Middle frontal gyrus (tissue), 1 donor: Measurements from ENCODE around the gene PDHX.

Experiments
- DNase-seq: peaks from one replicate; pipeline ENCODE4 v3.0.0-alpha.2; 2015; ENCODE audit warnings: low spot score; ENCODE audit errors: extremely low spot score

The PDHX gene

DNA sequence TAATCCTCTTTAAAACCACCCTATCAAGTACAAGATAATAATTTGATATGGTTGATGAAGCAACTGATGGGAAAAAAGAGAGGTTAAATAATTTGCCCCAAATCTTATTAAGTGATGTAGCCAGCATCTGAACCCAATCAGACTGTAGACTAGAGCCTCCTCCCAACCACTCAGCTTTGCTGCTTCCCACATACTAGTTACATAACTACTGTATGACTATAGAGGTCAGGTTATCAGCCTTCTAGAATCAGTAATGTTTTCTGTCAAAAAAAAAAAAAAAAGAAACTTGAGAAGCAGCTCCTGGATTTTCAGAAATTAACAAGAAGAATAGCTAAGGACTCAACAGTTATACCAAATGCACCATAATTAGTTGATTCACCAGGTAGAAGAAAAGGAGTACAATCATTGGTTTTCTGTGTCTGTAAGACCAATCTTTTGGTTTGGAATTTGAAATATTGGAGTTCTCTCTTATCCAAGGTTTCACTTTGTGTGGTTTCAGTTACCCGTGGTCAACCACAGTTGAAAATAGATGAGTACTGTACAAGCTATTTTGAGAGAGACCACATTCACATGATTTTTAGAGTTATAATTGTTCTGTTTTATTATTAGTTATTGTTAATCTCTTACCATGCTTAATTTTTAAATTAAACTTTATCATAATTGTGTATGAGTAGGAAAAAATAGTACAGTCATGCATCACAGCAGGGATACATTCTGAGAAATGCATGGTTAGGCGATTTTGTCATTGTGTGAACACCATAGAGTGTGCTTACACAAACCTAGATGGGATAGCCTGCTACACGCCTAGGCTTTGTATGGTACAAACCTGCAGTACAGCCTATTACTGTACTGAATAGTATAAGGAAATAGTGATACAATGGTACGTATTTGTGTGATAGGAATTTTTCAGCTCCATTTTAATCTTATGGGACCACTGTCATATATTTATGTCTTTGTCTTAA lies 72.2 kb downstream of the PDHX start:
- no peak for DNase-seq

DNA sequence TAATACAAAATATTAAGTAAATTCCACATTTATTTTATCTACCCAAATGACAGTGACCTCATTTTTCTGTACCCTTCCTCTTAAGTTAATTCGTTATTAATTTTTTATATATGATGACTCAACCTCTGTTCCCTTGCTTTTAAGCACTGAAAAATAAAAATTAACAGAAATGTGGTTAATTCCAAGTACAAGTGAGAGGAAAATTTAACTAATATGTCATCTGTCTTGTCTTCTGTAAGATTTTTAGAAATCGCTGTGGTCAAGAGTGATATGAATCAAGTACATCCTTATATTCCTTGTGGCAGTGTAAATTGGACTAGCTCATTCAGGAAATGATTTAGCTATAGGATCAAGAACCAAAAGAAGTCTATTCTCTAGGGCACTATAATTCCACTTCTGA lies 74.5 kb downstream of the PDHX start:
- DNase-seq, result no peak

DNA sequence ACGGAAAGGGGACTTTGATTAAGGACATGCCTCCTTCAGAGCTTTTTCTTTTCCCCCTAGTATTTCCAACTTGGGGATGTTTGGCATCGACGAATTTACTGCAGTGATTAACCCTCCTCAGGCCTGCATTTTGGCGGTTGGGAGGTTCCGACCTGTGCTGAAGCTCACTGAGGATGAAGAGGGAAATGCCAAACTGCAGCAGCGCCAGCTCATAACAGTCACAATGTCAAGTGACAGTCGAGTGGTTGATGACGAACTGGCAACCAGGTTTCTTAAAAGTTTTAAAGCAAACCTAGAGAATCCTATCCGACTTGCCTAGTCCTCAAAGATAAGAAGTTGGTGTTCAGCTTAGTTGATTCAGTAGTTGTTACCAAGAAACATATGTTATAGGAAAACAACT lies 78.4 kb downstream of the PDHX start:
- no peak for DNase-seq

DNA sequence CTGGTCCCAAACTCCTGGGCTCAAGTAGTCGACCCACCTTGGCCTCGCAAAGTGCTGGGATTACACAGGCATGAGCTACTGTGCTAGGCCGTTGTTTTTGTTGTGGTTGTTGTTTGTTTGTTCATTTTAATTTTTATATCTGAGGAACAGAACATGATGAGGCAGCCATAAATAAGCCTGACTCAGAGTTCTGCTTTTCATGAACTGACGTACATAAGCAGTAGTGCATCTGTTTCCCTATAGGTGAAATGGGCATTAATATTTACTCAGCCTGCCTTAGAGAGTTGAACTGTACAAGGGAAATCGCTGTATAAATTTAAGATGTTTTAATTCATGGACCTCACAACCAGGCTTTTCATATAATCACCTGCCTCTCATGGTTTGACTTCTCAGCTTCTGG lies 80.5 kb downstream of the PDHX start:
- no peak for DNase-seq

GRCh38 chr11:34997952-34998528 lies 81.6 kb downstream of the PDHX start:
- DNase-seq, result no peak

- no peak for DNase-seq
These were observed 83.0 kb downstream of the PDHX start for GRCh38 chr11:34999453-34999852.

- no peak for DNase-seq
These were observed 86.8 kb downstream of the PDHX start for GRCh38 chr11:35003186-35003585.

DNA sequence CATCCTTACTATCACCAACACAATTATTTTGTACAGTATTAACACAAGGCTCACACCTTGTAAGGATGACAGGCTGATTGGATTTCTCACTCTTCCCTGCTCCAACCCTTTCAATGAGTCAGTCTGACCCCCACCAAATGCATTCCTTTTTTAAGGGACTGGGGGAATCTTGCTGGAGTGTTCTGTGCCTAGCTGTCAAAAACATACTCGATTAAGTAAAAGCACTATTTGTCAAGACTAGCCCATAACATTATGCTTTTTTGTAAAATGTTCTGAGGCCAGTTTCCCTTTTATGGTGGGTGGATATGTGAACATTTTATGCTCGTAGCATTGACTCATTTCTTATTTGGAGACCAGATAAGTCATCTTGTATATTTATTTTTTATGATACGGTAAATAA lies 87.2 kb downstream of the PDHX start:
- DNase-seq, result no peak

GRCh38 chr11:35005141-35005780 lies 88.8 kb downstream of the PDHX start:
- no peak for DNase-seq

GRCh38 chr11:35006389-35007128 lies 90.1 kb downstream of the PDHX start:
- DNase-seq, result no peak

DNA sequence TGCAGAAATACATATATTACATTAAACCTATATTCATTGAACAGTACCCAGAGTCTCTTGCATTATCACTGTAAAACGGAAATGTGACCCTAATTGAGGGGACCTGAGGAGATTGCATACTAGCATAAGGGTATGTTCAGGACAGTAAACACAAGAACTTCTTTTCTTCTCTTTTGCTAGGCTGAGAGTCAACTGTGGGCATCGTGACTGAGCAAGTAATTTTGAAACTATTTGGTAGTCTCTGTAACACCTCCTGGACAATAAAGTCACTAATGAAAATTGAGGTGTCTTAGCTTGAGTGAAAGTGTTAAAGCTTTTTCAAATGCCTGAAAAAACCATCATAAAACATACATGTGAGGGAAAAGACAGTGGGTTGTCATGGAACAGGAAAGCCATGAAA lies 90.9 kb downstream of the PDHX start:
- DNase-seq, result no peak

DNA sequence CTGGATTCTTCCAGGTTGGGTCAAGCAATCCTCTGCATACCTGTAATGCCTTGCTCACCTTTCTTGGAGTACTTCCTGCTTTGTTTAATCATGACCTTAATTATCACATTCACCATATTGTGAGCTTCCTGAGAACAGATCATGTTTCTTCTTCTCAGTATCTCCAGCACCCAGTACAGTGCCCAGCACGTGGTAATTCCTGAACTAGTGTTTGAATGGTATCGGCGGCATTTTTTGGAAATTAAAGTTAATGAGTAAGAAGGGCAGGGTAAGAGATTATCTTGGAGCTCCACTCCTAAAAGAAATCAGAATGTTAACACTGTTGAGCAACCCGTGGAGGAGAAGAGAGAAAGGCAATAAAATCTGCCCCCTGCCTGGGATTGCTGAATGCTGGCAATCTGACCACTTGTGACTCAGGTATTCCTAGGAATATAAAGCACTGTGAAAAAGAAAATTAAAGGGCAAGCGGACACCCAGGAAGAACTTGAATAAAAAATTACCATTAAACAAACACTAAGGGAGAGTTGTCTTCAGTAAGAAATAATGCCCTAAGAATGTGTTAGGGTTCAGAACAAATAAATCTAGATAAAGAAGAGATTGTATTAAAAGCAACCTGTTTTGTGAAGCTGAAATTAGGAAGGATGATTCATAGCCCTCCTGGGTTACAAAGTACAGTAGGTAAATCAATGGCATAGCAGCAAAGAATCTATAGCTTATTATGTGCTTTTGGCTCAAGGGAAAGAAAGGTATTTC lies 92.9 kb downstream of the PDHX start:
- no peak for DNase-seq

DNA sequence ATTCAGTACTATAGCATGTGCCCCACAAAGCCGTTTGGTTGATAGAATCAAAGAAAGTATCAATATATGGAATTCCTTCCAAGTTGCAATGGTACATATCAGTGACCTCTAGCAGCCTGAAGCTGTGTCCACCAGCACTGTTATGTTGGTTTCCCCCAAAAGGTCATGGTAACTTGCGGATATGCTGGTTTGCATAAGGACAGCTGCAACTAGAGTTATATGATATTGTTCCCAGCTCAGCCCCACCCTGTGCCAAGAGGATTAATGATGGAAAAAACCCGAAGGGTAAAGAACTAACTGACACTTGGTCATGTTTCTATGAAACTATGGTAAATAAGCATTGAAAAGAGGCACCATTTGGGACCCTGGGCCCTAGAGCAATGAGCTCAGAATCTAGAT lies 93.5 kb downstream of the PDHX start:
- no peak for DNase-seq

DNA sequence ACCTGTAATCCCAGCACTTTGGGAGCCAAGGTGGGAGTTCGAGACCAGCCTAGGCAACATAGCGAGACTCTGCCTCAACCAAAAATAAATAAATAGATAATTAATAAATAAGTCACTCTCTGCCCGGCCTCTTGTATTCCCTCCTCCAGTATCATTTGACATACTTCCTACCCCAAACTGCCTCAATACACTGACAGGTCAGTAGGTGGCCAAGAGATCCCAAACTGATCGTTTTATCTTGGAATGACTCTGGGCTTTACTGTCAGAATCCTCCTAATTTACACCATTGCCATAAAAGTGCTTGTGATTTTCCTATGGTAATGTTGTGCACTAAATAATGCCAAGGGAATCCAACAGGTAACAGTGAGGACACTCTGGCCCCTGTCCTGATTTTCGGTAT lies 94.2 kb downstream of the PDHX start:
- no peak for DNase-seq

DNA sequence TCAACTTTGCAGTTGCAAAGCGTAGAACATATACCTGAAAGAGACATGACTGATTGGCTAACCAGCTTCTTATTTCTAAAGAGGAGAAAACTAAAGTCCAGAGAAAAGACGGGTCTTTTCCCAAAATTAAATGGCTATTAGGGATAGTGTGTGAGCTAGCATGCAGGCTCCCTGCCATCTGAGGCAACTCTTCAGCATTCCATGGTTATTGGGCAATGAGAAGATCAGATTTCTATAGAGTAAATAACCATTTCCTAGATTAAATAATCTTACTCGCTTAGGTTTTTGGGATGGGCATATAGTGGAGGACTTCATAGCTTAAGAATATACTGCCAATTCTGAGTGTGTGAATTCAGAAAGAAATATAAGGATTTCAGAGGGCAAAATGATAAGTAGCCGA lies 95.0 kb downstream of the PDHX start:
- DNase-seq, result no peak

- no peak for DNase-seq
These were observed 95.5 kb downstream of the PDHX start for GRCh38 chr11:35011944-35012343.

DNA sequence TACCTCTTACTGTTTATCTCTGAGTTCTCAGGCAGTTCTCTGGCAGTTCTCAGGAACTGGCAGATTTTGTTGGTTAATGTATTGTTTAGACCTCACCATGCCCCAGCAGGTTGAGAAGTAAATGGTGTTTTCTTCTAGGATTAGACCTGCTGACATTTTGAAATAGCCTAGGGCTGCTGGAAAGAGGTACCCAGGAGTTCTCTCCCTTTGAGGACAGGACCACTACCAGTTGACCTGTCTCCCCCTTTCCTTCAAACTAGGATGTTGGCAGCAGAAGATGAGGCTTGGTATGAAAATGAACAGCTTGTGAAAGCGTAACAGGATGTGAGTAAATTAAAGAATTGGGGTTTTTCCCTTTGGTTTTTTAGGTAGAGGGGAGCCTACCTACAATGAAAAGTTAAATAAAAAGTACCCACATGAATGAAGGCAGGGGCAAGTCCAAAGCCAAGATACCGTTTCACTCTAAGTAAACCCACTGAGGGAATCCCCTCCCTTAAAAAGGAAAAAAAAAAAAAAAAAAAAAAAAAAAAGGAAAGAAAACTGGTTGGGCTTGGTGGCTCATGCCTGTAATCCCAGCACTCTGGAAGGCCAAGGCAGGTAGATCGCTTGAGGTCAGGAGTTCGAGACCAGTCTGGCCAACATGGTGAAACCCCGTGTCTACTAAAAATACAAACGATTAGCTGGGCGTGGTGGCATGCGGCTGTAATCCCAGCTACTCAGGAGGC lies 96.2 kb downstream of the PDHX start:
- no peak for DNase-seq

DNA sequence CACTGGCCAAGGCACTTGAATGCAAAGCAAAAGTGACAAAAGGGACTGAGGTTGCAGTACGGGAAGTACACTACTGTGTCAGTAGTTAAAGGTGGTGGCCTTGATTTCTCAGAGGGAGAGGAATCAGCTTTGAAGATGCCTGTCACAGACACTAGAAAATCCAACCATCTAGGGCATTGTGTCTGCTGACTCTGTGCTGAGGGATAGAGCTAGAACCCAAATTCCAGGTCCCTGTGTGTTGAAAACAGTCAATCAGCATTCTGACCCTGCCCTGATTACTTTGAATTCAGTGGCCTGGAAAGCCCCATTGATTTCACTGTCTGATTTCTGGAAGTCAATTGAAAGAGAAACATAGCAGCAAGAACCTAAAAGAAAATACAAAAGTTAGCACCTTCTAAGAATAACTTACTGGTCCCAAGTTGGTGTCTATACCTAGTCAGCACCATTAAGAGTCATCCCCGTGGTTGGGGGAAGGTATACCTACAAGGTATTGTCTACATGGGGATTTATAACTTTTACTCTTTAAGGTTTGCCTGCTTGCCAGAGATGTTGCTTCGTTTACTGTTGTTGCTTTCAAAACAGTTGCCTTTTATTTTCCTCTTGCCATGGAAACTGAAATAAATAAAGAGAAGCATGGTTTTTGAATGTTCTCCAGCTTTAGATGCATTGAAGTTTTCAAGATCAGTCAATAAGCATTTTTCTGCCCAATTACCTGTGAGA lies 97.3 kb downstream of the PDHX start:
- DNase-seq, result no peak

DNA sequence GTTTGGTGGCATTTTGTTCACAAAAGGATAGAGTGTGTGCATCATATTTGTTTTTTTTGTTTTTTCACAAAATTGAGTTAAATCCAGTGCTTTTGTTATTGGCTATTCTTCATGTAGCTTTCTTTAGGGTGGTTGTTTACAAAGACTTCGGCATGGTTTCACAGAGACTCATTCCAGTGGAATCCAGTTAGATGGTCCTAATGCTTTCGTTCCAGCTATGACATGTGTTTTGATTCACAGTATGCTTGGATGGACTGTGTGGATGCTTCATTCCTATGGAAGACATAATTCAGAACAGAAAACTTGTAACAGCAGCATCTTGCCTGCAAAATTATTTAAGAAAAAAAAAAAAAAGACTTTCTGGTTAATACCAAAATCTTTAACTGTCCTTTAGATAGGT lies 97.9 kb downstream of the PDHX start:
- DNase-seq, result no peak
